ENCODE results near the gene RNF20. TPM values are rescaled to one million over a fixed set of nuclear protein-coding genes. Genes with fewer than 3 reads are reported as not detected.

RNF20 gene
- total RNA-seq, 1 donor from 2014 or later: 47.4 TPM

- H3K27ac Mint-ChIP-seq (ENCODE audit: unreplicated experiment): no peak overlapping the region
- no peak overlapping the region for H3K4me3 Mint-ChIP-seq (ENCODE audit: unreplicated experiment)
- no peaks in the 10 kb centered on the region for H3K27me3 Mint-ChIP-seq (ENCODE audit: low read depth)
- H3K4me1 Mint-ChIP-seq (ENCODE audit: low read depth): peaks cover 13% of the 10 kb centered on the region
- no peaks in the 10 kb centered on the region for H3K36me3 Mint-ChIP-seq (ENCODE audit: low read depth)
- no peak for DNase-seq (ENCODE audit: low spot score)
- no peaks in the 10 kb centered on the region for H3K9me3 Mint-ChIP-seq (ENCODE audit: low read depth)
- TF ChIP-seq CTCF (IDR thresholded peaks at IDR 0.05): peak; percentile 97
Observed at GRCh38 chr9:101530076-101530711, 3.5 kb upstream of the RNF20 start.

- peaks cover 5% of the 10 kb centered on the region for H3K36me3 Mint-ChIP-seq (ENCODE audit: low read depth)
Observed at GRCh38 chr9:101536351-101536750, 2.7 kb downstream of the RNF20 start.

GRCh38 chr9:101536938-101537337 lies 3.3 kb downstream of the RNF20 start:
- H3K4me1 Mint-ChIP-seq (ENCODE audit: low read depth): peaks cover 24% of the 10 kb centered on the region
- DNase-seq (ENCODE audit: low spot score): no peak
- no peaks in the 10 kb centered on the region for H3K9me3 Mint-ChIP-seq (ENCODE audit: low read depth)
- TF ChIP-seq CTCF (IDR thresholded peaks at IDR 0.05): no peak
- H3K27ac Mint-ChIP-seq (ENCODE audit: unreplicated experiment): no peak overlapping the region
- H3K27me3 Mint-ChIP-seq (ENCODE audit: low read depth): no peaks in the 10 kb centered on the region
- H3K36me3 Mint-ChIP-seq (ENCODE audit: low read depth): peaks cover 5% of the 10 kb centered on the region
- no peak overlapping the region for H3K4me3 Mint-ChIP-seq (ENCODE audit: unreplicated experiment)

More at GRCh38 chr9:101536351-101536750, 2.7 kb downstream of the RNF20 start:
- Mint-ChIP-seq H3K4me1 (ENCODE audit: low read depth) (peaks cover 24% of the 10 kb centered on the region), H3K27me3 (ENCODE audit: low read depth) (no peaks in the 10 kb centered on the region), H3K4me3 (ENCODE audit: unreplicated experiment) (no peak overlapping the region), H3K27ac (ENCODE audit: unreplicated experiment) (peak overlapping the region; percentile 64), H3K9me3 (ENCODE audit: low read depth) (no peaks in the 10 kb centered on the region)
- no peak for DNase-seq (ENCODE audit: low spot score)
- no peak for TF ChIP-seq CTCF (IDR thresholded peaks at IDR 0.05)

GRCh38 chr9:101540069-101540468 lies 6.4 kb downstream of the RNF20 start:
- peaks cover 12% of the 10 kb centered on the region for H3K4me1 Mint-ChIP-seq (ENCODE audit: low read depth)
- no peaks in the 10 kb centered on the region for H3K9me3 Mint-ChIP-seq (ENCODE audit: low read depth)
- no peaks in the 10 kb centered on the region for H3K27me3 Mint-ChIP-seq (ENCODE audit: low read depth)
- H3K36me3 Mint-ChIP-seq (ENCODE audit: low read depth): peaks cover 9% of the 10 kb centered on the region
- TF ChIP-seq CTCF (IDR thresholded peaks at IDR 0.05): no peak
- no peak overlapping the region for H3K4me3 Mint-ChIP-seq (ENCODE audit: unreplicated experiment)
- no peak overlapping the region for H3K27ac Mint-ChIP-seq (ENCODE audit: unreplicated experiment)
- no peak for DNase-seq (ENCODE audit: low spot score)

- Mint-ChIP-seq H3K27me3 (ENCODE audit: low read depth) (no peaks in the 10 kb centered on the region), H3K27ac (ENCODE audit: unreplicated experiment) (no peak overlapping the region), H3K9me3 (ENCODE audit: low read depth) (no peaks in the 10 kb centered on the region), H3K4me3 (ENCODE audit: unreplicated experiment) (no peak overlapping the region), H3K36me3 (ENCODE audit: low read depth) (peaks cover 23% of the 10 kb centered on the region), H3K4me1 (ENCODE audit: low read depth) (no peaks in the 10 kb centered on the region)
- DNase-seq (ENCODE audit: low spot score): peak; percentile 59
- no peak for TF ChIP-seq CTCF (IDR thresholded peaks at IDR 0.05)
Observed at GRCh38 chr9:101543098-101543735, 9.6 kb downstream of the RNF20 start.

All from chondrocyte (in vitro differentiated cells).